ENCODE measurements around the gene APPL1. TPM values are rescaled to one million over a fixed set of nuclear protein-coding genes. Genes with fewer than 3 reads are reported as not detected.

Gene APPL1
- total RNA-seq, 1 donor from 2014 or later = 63.1 TPM

- Histone ChIP-seq H3K4me3 (no peak overlapping the region), H3K27ac (no peak overlapping the region), H3K4me1 (no peaks in the 10 kb centered on the region), H3K36me3 (peaks cover 2 to 25% of the 10 kb centered on the region in 2 donors), H3K9me3 (no peaks in the 10 kb centered on the region), H3K27me3 (no peaks in the 10 kb centered on the region)
- DNase-seq (ENCODE audit: low spot score in 2 of 2) = no peak
- TF ChIP-seq CTCF (IDR thresholded peaks at IDR 0.05) = no peak
- intact Hi-C loops (cut with DNase I) = no loop called here
Measured at GRCh38 chr3:57274845-57275244, 47.3 kb downstream of the APPL1 start.

GRCh38 chr3:57275393-57275792 lies 47.9 kb downstream of the APPL1 start:
- no peak overlapping the region for H3K27ac ChIP-seq
- no peaks in the 10 kb centered on the region for H3K9me3 ChIP-seq
- intact Hi-C loops (cut with DNase I) = no loop called here
- no peak for DNase-seq (ENCODE audit: low spot score in 2 of 2)
- no peak overlapping the region for H3K4me3 ChIP-seq
- peaks cover 2 to 22% of the 10 kb centered on the region in 2 donors for H3K36me3 ChIP-seq
- no peak for TF ChIP-seq CTCF (IDR thresholded peaks at IDR 0.05)
- no peaks in the 10 kb centered on the region for H3K4me1 ChIP-seq
- H3K27me3 ChIP-seq = no peaks in the 10 kb centered on the region

DNA sequence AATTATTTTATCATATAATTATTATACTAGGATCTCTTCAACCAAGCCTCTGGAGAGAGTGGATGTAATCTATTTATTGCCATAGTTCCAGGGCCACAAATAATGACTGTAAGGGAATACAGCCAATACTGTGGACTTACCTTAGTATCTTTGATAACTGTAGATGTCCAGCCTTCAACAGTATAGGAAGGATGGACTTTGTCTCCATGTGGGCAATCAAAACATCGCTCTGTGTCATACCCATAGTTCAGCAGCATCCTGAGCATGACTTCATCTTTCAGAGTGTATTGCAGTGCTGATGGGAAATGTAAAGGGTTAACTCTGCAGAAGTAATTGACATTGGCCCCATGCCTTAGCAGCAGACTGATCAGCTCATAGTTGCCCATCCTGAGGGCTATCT lies 50.7 kb downstream of the APPL1 start:
- DNase-seq (ENCODE audit: low spot score in 2 of 2) = no peak
- peaks cover 2 to 11% of the 10 kb centered on the region in 2 donors for H3K36me3 ChIP-seq
- TF ChIP-seq CTCF (IDR thresholded peaks at IDR 0.05) = no peak
- intact Hi-C loops (cut with DNase I) = no loop called here
- H3K4me1 ChIP-seq = no peaks in the 10 kb centered on the region
- no peaks in the 10 kb centered on the region for H3K27me3 ChIP-seq
- no peaks in the 10 kb centered on the region for H3K9me3 ChIP-seq
- H3K4me3 ChIP-seq = no peak overlapping the region
- H3K27ac ChIP-seq = no peak overlapping the region

DNA sequence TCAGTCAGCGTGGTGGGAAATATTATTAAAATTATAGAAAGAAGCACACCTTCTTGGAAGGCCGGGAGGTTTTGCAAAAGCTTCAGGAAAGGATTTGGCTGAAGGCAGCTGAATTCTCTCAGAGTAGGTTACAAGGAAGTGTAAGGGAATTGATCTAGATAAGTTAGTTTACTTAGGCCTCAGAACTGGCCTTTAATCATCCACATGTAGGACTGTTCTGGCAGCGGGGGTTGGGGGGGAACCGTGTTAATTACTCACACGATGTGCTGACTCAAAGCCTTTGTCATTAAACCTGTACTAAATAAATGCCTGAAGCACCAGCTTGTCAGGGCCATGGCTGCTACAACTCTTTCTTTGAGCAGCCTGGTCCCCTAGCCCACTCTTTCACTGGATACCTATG lies 52.2 kb downstream of the APPL1 start:
- H3K27ac ChIP-seq = no peak overlapping the region

DNA sequence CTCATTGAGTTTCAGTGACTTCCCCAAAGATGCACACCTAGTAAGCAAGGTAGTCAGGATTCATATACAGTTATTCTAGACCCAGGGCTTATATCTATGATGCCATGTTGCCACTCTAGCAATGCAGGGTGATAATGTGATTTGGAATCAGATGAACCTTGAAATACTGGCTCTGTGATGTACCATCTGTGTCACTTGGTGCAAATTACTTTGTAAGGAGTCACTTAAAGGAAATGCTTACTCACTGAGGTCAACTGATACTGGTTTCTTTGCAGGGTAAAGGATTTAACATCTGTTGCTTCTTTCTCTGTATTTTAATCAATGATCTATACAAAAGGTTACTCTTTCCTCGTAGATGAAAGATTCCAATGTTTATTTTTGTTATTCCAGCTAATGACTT lies 54.2 kb downstream of the APPL1 start:
- H3K4me3 ChIP-seq = no peak overlapping the region
- TF ChIP-seq CTCF (IDR thresholded peaks at IDR 0.05) = no peak
- H3K27me3 ChIP-seq = no peaks in the 10 kb centered on the region
- no peaks in the 10 kb centered on the region for H3K9me3 ChIP-seq
- no peak overlapping the region for H3K27ac ChIP-seq
- intact Hi-C loops (cut with DNase I) = no loop called here
- DNase-seq (ENCODE audit: low spot score in 2 of 2) = no peak
- H3K4me1 ChIP-seq = no peaks in the 10 kb centered on the region
- H3K36me3 ChIP-seq = no peaks in the 10 kb centered on the region

More for the DNA sequence above, 52.2 kb downstream of the APPL1 start:
- Histone ChIP-seq H3K4me1 (no peaks in the 10 kb centered on the region), H3K36me3 (peaks cover 2% of the 10 kb centered on the region in 2 donors), H3K27me3 (no peaks in the 10 kb centered on the region), H3K4me3 (no peak overlapping the region), H3K9me3 (no peaks in the 10 kb centered on the region)
- TF ChIP-seq CTCF (IDR thresholded peaks at IDR 0.05) = no peak
- no peak for DNase-seq (ENCODE audit: low spot score in 2 of 2)
- intact Hi-C loops (cut with DNase I) = no loop called here

GRCh38 chr3:57283334-57283733 lies 55.8 kb downstream of the APPL1 start:
- intact Hi-C loops (cut with DNase I) = no loop called here
- Histone ChIP-seq H3K27me3 (no peaks in the 10 kb centered on the region), H3K36me3 (no peaks in the 10 kb centered on the region), H3K4me1 (no peaks in the 10 kb centered on the region), H3K4me3 (no peak overlapping the region), H3K9me3 (no peaks in the 10 kb centered on the region), H3K27ac (no peak overlapping the region)
- no peak for TF ChIP-seq CTCF (IDR thresholded peaks at IDR 0.05)
- DNase-seq (ENCODE audit: low spot score in 2 of 2) = no peak
